H9 (cell line): ENCODE data around the gene SERPINB13. TPM values are rescaled to one million over a fixed set of nuclear protein-coding genes. Genes with fewer than 3 reads are reported as not detected.

Source experiments
- DNase-seq: peaks from one replicate; pipeline ENCODE4 v3.0.0-alpha.2; 2017
- H2AFZ ChIP-seq: one replicate; pipeline ENCODE4 v1.6.1; 2013; ENCODE audit warnings: mild to moderate bottlenecking, low read length, control low read depth, moderate library complexity
- H2AK5ac ChIP-seq: 2 replicates; pipeline ENCODE4 v1.6.1; 2013; ENCODE audit warnings: low read length, control low read depth, mixed read lengths; ENCODE audit not compliant: insufficient read length
- H2BK120ac ChIP-seq: one replicate; pipeline ENCODE4 v1.6.1; 2013; ENCODE audit warnings: low read depth, mild to moderate bottlenecking, low read length, control low read depth, inconsistent platforms; ENCODE audit not compliant: poor library complexity, severe bottlenecking
- H2BK12ac ChIP-seq: 2 replicates; pipeline ENCODE4 v1.6.1; 2013; ENCODE audit warnings: low read length, control low read depth, mixed read lengths, low read depth; ENCODE audit not compliant: insufficient read length
- H2BK15ac ChIP-seq: 2 replicates; pipeline ENCODE4 v1.6.1; 2013; ENCODE audit warnings: low read depth, low read length, control low read depth
- H2BK20ac ChIP-seq: one replicate; pipeline ENCODE4 v1.6.1; 2013; ENCODE audit warnings: low read depth, mild to moderate bottlenecking, low read length, control low read depth, inconsistent platforms; ENCODE audit not compliant: poor library complexity, severe bottlenecking
- H2BK5ac ChIP-seq: 2 replicates; pipeline ENCODE4 v1.6.1; 2013; ENCODE audit warnings: low read length, control low read depth, mixed read lengths; ENCODE audit not compliant: insufficient read length
- H3K14ac ChIP-seq: 2 replicates; pipeline ENCODE4 v1.6.1; 2013; ENCODE audit warnings: low read length, control low read depth; ENCODE audit not compliant: insufficient read depth
- H3K18ac ChIP-seq: 2 replicates; pipeline ENCODE4 v1.6.1; 2013; ENCODE audit warnings: low read depth, mild to moderate bottlenecking, mixed read lengths, low read length, control low read depth; ENCODE audit not compliant: insufficient read length
- H3K23ac ChIP-seq: 2 replicates; pipeline ENCODE4 v1.6.1; 2013; ENCODE audit warnings: low read length, control low read depth, mixed read lengths, low read depth; ENCODE audit not compliant: insufficient read length
- H3K23me2 ChIP-seq: 2 replicates; pipeline ENCODE4 v1.6.1; 2013; ENCODE audit warnings: low read depth, mild to moderate bottlenecking, mixed read lengths, low read length, control low read depth; ENCODE audit not compliant: insufficient read length, poor library complexity, severe bottlenecking
- H3K27ac ChIP-seq: 2 replicates; pipeline ENCODE4 v1.5.1; 2013; ENCODE audit warnings: low read length, control low read depth, mixed read lengths, low read depth; ENCODE audit not compliant: insufficient read length
- H3K27me3 ChIP-seq: 2 replicates; pipeline ENCODE4 v1.6.1; 2013; ENCODE audit warnings: low read length, control low read depth, inconsistent platforms; ENCODE audit not compliant: insufficient read depth
- H3K4ac ChIP-seq: 2 replicates; pipeline ENCODE4 v1.6.1; 2013; ENCODE audit warnings: low read depth, mild to moderate bottlenecking, control low read depth, inconsistent platforms, low read length, moderate library complexity
- H3K4me1 ChIP-seq: 2 replicates; pipeline ENCODE4 v1.6.1; 2013; ENCODE audit warnings: low read length, control low read depth, inconsistent platforms; ENCODE audit not compliant: insufficient read depth
- H3K4me2 ChIP-seq: 2 replicates; pipeline ENCODE4 v1.6.1; 2013; ENCODE audit warnings: low read length, control low read depth, mixed read lengths; ENCODE audit not compliant: insufficient read length, insufficient read depth
- H3K56ac ChIP-seq: 2 replicates; pipeline ENCODE4 v1.6.1; 2013; ENCODE audit warnings: low read depth, mild to moderate bottlenecking, mixed read lengths, low read length, control low read depth; ENCODE audit not compliant: insufficient read length
- H3K79me1 ChIP-seq: 2 replicates; pipeline ENCODE4 v1.6.1; 2013; ENCODE audit warnings: low read depth, mild to moderate bottlenecking, moderate library complexity, low read length, control low read depth, inconsistent platforms; ENCODE audit not compliant: insufficient read depth, poor library complexity, severe bottlenecking
- H3K79me2 ChIP-seq: 2 replicates; pipeline ENCODE4 v1.6.1; 2013; ENCODE audit warnings: low read length, control low read depth, inconsistent platforms; ENCODE audit not compliant: insufficient read depth
- H3K9ac ChIP-seq: 2 replicates; pipeline ENCODE4 v1.6.1; 2013; ENCODE audit warnings: low read length, control low read depth, mixed read lengths; ENCODE audit not compliant: insufficient read length; ENCODE audit errors: extremely low read depth
- H3K9me3 ChIP-seq: one replicate; pipeline ENCODE4 v1.6.1; 2013; ENCODE audit warnings: low read depth, low read length, inconsistent platforms; ENCODE audit not compliant: control insufficient read depth
- H3T11ph ChIP-seq: one replicate; pipeline ENCODE4 v1.6.1; 2013; ENCODE audit warnings: mild to moderate bottlenecking, low read length, control low read depth, inconsistent platforms
- H4K20me1 ChIP-seq: one replicate; pipeline ENCODE4 v1.6.1; 2013; ENCODE audit not compliant: control insufficient read depth, insufficient read length, insufficient read depth
- H4K5ac ChIP-seq: 2 replicates; pipeline ENCODE4 v1.6.1; 2013; ENCODE audit warnings: low read depth, mild to moderate bottlenecking, mixed read lengths, low read length, control low read depth; ENCODE audit not compliant: insufficient read length
- H4K8ac ChIP-seq: replicated peaks from 2 replicates; pipeline ENCODE4 v1.6.1; 2013; ENCODE audit warnings: low read length, control low read depth, mixed read lengths, low read depth; ENCODE audit not compliant: insufficient read length
- H4K91ac ChIP-seq: 2 replicates; pipeline ENCODE4 v1.6.1; 2013; ENCODE audit warnings: low read depth, mild to moderate bottlenecking, moderate library complexity, mixed read lengths, low read length, control low read depth; ENCODE audit not compliant: insufficient read length
- H3K27ac Mint-ChIP-seq, 3 experiments: 2 replicates in 2 of 3; 3 replicates in 1 of 3; pipeline ENCODE4 v1.8.0; 2020 to 2021; ENCODE audit warnings: mixed read lengths in 3 of 3, mild to moderate bottlenecking in 1 of 3, moderate library complexity in 1 of 3
- H3K27me3 Mint-ChIP-seq: 2 replicates; pipeline ENCODE4 v1.8.0; 2021; ENCODE audit warnings: low read depth, mild to moderate bottlenecking, moderate library complexity, mixed read lengths
- H3K36me3 Mint-ChIP-seq, 3 experiments: 2 replicates in 2 of 3; 3 replicates in 1 of 3; pipeline ENCODE4 v1.8.0; 2020 to 2021; ENCODE audit warnings: low read depth in 3 of 3, mixed read lengths in 3 of 3; ENCODE audit not compliant: insufficient read depth in 1 of 3
- H3K4me1 Mint-ChIP-seq, 2 experiments: 2 replicates each; pipeline ENCODE4 v1.8.0; 2020; ENCODE audit warnings: mixed read lengths in 2 of 2
- H3K4me3 Mint-ChIP-seq, 2 experiments: 2 replicates in 1 of 2; 3 replicates in 1 of 2; pipeline ENCODE4 v1.8.0; 2020 to 2021; ENCODE audit warnings: mild to moderate bottlenecking in 2 of 2, mixed read lengths in 2 of 2, moderate library complexity in 1 of 2
- H3K9me3 Mint-ChIP-seq, 2 experiments: 2 replicates in 1 of 2; 3 replicates in 1 of 2; pipeline ENCODE4 v1.8.0; 2020; ENCODE audit warnings: mild to moderate bottlenecking in 2 of 2, mixed read lengths in 2 of 2, moderate library complexity in 1 of 2
- CTCF ChIP-seq: fragments of 200-600 bp; sonication (generic); conservative IDR thresholded peaks from 3 replicates; pipeline ENCODE4 v1.8.0; 2021; ENCODE audit warnings: antibody characterized with exemption, mild to moderate bottlenecking
- WGBS: extraction: QIAGEN DNeasy Blood & Tissue Kit; methylation state at CpG from one replicate; pipeline ENCODE4 v1.1.7; 2013; ENCODE audit warnings: missing lambda C conversion rate, low lambda C conversion rate, mixed read lengths; ENCODE audit not compliant: insufficient read length; ENCODE audit errors: extremely low coverage; 5-methylcytosine and 5-hydroxymethylcytosine counted together
- total RNA-seq: library from RNA; stranded (reverse); gene quantifications from 2 replicates; pipeline ENCODE4 v1.2.1, GENCODE V29; 2021

SERPINB13 gene
- total RNA-seq, 1 experiment from 2014 or later, result not detected

GRCh38 chr18:63588909-63589308 is 1.8 kb downstream of the SERPINB13 start:
- H3T11ph ChIP-seq, result no peak overlapping the region
- H2AK5ac ChIP-seq, result no peak overlapping the region
- no peak overlapping the region for H3K27ac Mint-ChIP-seq
- no peaks in the 10 kb centered on the region for H3K23me2 ChIP-seq
- no peak overlapping the region for H3K4ac ChIP-seq
- H3K9me3 Mint-ChIP-seq, result no peaks in the 10 kb centered on the region
- H3K4me1 ChIP-seq, result no peaks in the 10 kb centered on the region
- no peak overlapping the region for H2BK120ac ChIP-seq
- H3K79me2 ChIP-seq, result no peaks in the 10 kb centered on the region
- DNase-seq, result no peak
- no peak overlapping the region for H3K4me2 ChIP-seq
- H3K56ac ChIP-seq, result no peak overlapping the region
- H4K20me1 ChIP-seq, result no peaks in the 10 kb centered on the region
- H2BK15ac ChIP-seq, result no peak overlapping the region
- WGBS, result no CpG with 5 or more reads among the region's 5 CpGs
- no peak overlapping the region for H3K9ac ChIP-seq
- H3K14ac ChIP-seq, result no peak overlapping the region
- no peak overlapping the region for H3K18ac ChIP-seq
- H3K27me3 Mint-ChIP-seq, result peaks cover 2% of the 10 kb centered on the region
- H3K36me3 Mint-ChIP-seq, result no peaks in the 10 kb centered on the region
- H3K23ac ChIP-seq, result no peak overlapping the region
- H4K5ac ChIP-seq, result no peak overlapping the region
- H2BK12ac ChIP-seq, result no peak overlapping the region
- H3K4me3 Mint-ChIP-seq, result no peak overlapping the region
- H2AFZ ChIP-seq, result no peak overlapping the region
- H3K79me1 ChIP-seq, result no peaks in the 10 kb centered on the region
- H3K4me1 Mint-ChIP-seq, result peaks cover 4 to 13% of the 10 kb centered on the region in 2 experiments; a peak in 3 of 4 replicates
- H2BK20ac ChIP-seq, result no peak overlapping the region
- no peaks in the 10 kb centered on the region for H3K9me3 ChIP-seq
- H4K8ac ChIP-seq, result no peak overlapping the region
- H2BK5ac ChIP-seq, result no peak overlapping the region
- H3K27ac ChIP-seq, result no peak overlapping the region
- no peaks in the 10 kb centered on the region for H3K27me3 ChIP-seq
- no peak overlapping the region for H4K91ac ChIP-seq
- no peak for TF ChIP-seq CTCF
